RWPE2 (cell line): Measurements from ENCODE around the gene IGHMBP2.

Experiments
- ATAC-seq: fragments of 200-7000 bp; cut with Tn5 transposase; 3 replicates; pipeline ENCODE4 v1.9.1; 2021; ENCODE audit warnings: low read depth
- DNase-seq: peaks from one replicate; pipeline ENCODE4 v3.0.0-alpha.2; 2020; ENCODE audit warnings: low spot score
- H3K27ac ChIP-seq: fragments of 450-650 bp; 2 replicates; pipeline ENCODE4 v1.5.1; 2017; ENCODE audit warnings: mild to moderate bottlenecking; ENCODE audit not compliant: poor library complexity, severe bottlenecking
- H3K27me3 ChIP-seq: fragments of 250-450 bp; sonication (Bioruptor Pico); 2 replicates; pipeline ENCODE4 v1.5.1; 2021; ENCODE audit warnings: mild to moderate bottlenecking, moderate library complexity; ENCODE audit not compliant: insufficient read depth, poor library complexity, severe bottlenecking
- H3K36me3 ChIP-seq: fragments of 250-450 bp; sonication (Bioruptor Pico); 2 replicates; pipeline ENCODE4 v1.5.1; 2020; ENCODE audit warnings: low read depth, mild to moderate bottlenecking, moderate library complexity
- H3K4me1 ChIP-seq: fragments of 250-450 bp; sonication (Bioruptor Pico); 2 replicates; pipeline ENCODE4 v1.5.1; 2021; ENCODE audit warnings: mild to moderate bottlenecking, moderate library complexity; ENCODE audit not compliant: insufficient read depth, poor library complexity, severe bottlenecking
- H3K4me3 ChIP-seq: fragments of 250-450 bp; sonication (Bioruptor Pico); 2 replicates; pipeline ENCODE4 v1.5.1; 2021; ENCODE audit warnings: mild to moderate bottlenecking, moderate library complexity; ENCODE audit not compliant: severe bottlenecking
- H3K9me3 ChIP-seq: fragments of 250-450 bp; sonication (Bioruptor Pico); 2 replicates; pipeline ENCODE4 v1.5.1; 2021; ENCODE audit warnings: mild to moderate bottlenecking, moderate library complexity; ENCODE audit not compliant: severe bottlenecking
- TF ChIP-seq, protein P1 (sequence below): fragments of 450-650 bp; IDR thresholded peaks from one replicate; pipeline ENCODE4 v1.5.1; 2017; ENCODE audit warnings: mild to moderate bottlenecking, moderate library complexity; ENCODE audit not compliant: poor library complexity, severe bottlenecking

IGHMBP2 gene

DNA sequence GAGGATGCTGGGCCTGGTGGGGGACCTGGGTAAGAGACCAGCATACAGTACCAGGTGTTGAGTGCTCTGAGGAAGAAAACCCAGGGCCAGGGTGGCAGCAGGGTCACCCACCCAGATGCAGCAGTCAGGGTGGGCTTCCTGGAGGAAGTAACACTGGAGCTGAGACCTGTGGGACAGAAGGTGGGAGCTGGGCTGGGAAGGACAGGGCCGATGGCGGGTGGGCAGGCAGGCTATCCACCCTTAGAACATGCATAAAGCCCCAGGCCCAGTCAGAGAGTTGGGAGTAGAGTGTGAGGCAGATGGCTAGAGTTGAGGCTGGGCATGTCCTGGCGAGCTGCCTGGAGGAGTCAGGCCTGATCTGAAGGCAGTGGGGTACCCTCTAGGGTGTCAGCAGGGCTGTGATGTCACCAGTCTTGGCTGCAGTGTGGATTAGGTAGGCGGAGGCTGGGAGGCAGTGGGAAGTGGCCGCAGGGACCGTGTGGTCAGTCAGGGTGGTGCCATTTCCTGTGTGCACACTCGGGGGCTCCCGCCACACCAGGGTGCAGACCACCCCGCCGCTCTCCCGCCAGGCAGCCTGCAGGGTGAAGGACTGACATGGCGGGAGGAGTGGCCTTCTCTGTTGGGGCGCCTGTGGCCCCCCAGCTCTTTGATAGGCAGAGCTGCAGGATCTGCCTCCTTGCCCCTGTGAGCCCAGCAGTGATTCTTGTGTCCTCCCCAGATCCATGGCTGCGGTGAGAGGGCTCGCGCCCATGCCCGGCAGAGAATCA is 35.3 kb downstream of the IGHMBP2 start:
- H3K4me3 ChIP-seq = no peak overlapping the region
- TF ChIP-seq, protein P1, sequence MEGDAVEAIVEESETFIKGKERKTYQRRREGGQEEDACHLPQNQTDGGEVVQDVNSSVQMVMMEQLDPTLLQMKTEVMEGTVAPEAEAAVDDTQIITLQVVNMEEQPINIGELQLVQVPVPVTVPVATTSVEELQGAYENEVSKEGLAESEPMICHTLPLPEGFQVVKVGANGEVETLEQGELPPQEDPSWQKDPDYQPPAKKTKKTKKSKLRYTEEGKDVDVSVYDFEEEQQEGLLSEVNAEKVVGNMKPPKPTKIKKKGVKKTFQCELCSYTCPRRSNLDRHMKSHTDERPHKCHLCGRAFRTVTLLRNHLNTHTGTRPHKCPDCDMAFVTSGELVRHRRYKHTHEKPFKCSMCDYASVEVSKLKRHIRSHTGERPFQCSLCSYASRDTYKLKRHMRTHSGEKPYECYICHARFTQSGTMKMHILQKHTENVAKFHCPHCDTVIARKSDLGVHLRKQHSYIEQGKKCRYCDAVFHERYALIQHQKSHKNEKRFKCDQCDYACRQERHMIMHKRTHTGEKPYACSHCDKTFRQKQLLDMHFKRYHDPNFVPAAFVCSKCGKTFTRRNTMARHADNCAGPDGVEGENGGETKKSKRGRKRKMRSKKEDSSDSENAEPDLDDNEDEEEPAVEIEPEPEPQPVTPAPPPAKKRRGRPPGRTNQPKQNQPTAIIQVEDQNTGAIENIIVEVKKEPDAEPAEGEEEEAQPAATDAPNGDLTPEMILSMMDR = no peak
- H3K27ac ChIP-seq = no peak overlapping the region
- H3K4me1 ChIP-seq = no peaks in the 10 kb centered on the region
- no peaks in the 10 kb centered on the region for H3K9me3 ChIP-seq
- ATAC-seq = no peak
- no peaks in the 10 kb centered on the region for H3K27me3 ChIP-seq
- H3K36me3 ChIP-seq = peaks cover 16% of the 10 kb centered on the region
- DNase-seq = peak; percentile 47

DNA sequence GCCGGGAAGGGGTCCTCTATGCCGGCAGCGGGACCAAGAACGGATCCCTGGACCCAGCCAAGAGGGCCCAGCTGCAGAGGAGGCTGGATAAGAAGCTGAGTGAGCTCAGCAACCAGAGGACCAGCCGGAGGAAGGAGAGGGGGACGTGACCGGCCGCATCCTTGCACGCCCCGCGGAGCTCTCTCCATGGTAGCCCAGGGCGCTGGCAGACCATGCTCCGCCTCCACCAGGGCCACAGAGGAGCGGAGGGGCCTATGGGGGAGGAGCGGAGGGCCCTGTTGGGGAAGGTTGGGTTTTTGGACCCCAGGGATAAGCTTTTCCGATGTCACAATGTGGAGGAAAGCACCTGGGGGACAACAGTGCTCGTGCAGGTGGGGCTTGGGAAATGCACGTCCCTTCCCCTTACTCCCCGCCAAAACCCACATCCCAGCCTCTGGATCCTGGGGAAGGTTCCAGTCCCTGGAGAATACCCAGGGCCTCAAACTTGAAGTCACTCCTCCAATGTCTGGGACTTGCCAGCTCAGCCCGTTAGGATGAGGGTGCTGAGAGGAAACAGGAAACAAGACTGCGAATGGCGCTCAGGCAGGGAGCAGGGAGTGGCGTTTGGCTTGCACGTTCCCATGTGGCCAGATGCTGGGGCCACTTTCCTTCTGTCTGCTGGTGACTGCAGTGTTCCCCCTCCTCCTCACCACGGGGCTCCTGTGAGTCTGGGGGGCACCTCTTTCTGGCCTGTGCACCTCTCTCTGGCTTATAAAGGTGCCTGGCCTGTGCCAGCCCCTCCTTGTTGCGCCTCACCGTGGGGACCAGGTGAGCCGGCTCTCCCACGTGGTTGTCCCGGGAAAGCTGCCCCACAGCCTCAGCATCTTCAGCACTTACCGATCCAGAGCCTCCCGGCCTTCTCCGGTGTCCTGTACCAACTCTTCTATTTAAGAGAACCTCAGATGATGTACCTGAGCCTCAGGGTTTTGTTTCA is 36.2 kb downstream of the IGHMBP2 start:
- H3K4me1 ChIP-seq = no peaks in the 10 kb centered on the region
- no peak overlapping the region for H3K4me3 ChIP-seq
- no peak overlapping the region for H3K27ac ChIP-seq
- H3K27me3 ChIP-seq = no peaks in the 10 kb centered on the region
- peaks cover 16% of the 10 kb centered on the region for H3K36me3 ChIP-seq
- no peaks in the 10 kb centered on the region for H3K9me3 ChIP-seq
- peak; percentile 28 for DNase-seq
- TF ChIP-seq, protein P1 = no peak
- ATAC-seq = no peak

DNA sequence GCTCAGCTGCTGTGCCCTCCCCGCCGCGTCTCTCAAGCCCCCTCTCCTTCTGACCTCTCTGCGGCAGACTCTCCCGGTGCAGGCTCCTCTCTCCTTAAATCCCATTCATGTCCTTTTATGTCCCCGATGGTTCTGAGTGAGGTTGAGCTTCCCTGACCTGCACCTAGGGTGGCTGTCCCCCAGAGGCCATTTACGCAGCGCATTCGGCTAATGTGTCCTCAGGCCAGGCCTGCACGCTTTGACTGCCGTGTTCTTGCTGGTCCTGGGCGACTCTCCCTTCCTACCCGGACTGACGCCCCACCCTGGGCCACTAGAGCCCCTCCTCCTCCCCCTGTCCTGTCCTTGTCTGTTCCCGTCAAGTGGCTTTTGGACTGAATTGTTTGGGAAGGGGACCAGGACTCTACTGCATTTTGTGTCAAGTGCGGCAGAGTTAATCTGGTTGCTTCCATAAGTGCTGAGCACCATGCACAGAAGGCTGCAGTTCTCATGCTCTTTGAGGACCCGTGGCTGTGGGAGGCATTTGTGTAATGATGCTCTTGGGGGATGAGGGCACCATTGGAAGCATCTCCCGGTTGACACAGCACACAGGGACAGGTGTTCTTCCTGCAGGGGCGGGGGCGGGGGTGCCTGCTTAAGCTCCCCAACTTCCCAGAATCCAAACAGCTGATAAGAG is 37.1 kb downstream of the IGHMBP2 start:
- H3K4me3 ChIP-seq = no peak overlapping the region
- H3K36me3 ChIP-seq = peaks cover 16% of the 10 kb centered on the region
- no peaks in the 10 kb centered on the region for H3K4me1 ChIP-seq
- TF ChIP-seq, protein P1 = no peak
- ATAC-seq (no peak), DNase-seq (peak; percentile 42)
- H3K27me3 ChIP-seq = no peaks in the 10 kb centered on the region
- no peaks in the 10 kb centered on the region for H3K9me3 ChIP-seq
- H3K27ac ChIP-seq = no peak overlapping the region

DNA sequence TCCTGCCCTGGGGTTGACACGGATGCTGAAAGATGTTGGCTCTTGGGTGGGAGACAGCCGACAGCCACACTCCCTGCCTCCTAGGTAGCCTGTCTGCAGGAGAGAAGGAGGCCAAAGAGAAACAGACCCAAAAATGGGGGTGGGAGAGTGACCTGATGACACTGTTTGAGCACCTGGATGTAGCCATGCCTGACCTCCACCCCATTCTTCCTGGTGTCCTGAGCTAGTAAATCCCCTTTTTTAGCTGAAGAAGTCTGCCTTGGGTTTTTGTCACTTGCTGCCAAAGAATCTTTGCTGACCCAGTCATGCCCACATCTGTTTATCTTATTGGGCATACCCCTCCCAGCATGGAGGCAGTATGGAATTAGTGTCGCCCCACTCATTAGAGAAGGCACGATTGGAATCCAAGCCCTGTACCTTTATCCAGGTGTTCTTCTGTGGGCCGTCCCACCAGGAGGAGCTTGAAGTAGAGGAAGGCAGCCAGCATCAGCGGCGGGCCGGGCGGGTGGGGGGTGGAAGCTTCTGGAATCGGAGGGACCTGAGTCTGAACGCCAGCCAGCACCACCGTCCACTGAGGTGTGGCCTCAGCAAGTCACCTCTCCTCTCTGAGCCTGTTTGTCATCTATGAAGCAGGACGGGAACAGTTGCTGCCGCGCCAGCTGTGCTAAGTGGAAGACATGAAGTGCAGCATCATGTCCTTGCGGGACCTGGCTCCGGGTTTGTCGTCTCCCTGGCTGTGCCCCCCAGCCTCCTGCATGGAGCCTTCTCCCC is 37.8 kb downstream of the IGHMBP2 start:
- TF ChIP-seq, protein P1 = no peak
- Histone ChIP-seq H3K4me1 (no peaks in the 10 kb centered on the region), H3K9me3 (no peaks in the 10 kb centered on the region), H3K27ac (no peak overlapping the region), H3K27me3 (no peaks in the 10 kb centered on the region), H3K36me3 (peaks cover 11% of the 10 kb centered on the region), H3K4me3 (no peak overlapping the region)
- ATAC-seq (no peak), DNase-seq (peak; percentile 47)
